KG1 (cell line): ENCODE measurements around the gene SCARB1.
A peak's percentile ranks its signal among the peaks of the same experiment; 100 is the strongest.
"Not testable (repeated sequence)": the region's sequence is repeated elsewhere in the genome, so short reads cannot be mapped to it uniquely, and the experiment has no call there.

Experiments used
- DNase-seq: peaks from one replicate; lab custom pipeline; 2025; lab: John Stamatoyannopoulos, UW

SCARB1 gene, protein sequence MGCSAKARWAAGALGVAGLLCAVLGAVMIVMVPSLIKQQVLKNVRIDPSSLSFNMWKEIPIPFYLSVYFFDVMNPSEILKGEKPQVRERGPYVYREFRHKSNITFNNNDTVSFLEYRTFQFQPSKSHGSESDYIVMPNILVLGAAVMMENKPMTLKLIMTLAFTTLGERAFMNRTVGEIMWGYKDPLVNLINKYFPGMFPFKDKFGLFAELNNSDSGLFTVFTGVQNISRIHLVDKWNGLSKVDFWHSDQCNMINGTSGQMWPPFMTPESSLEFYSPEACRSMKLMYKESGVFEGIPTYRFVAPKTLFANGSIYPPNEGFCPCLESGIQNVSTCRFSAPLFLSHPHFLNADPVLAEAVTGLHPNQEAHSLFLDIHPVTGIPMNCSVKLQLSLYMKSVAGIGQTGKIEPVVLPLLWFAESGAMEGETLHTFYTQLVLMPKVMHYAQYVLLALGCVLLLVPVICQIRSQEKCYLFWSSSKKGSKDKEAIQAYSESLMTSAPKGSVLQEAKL

DNA sequence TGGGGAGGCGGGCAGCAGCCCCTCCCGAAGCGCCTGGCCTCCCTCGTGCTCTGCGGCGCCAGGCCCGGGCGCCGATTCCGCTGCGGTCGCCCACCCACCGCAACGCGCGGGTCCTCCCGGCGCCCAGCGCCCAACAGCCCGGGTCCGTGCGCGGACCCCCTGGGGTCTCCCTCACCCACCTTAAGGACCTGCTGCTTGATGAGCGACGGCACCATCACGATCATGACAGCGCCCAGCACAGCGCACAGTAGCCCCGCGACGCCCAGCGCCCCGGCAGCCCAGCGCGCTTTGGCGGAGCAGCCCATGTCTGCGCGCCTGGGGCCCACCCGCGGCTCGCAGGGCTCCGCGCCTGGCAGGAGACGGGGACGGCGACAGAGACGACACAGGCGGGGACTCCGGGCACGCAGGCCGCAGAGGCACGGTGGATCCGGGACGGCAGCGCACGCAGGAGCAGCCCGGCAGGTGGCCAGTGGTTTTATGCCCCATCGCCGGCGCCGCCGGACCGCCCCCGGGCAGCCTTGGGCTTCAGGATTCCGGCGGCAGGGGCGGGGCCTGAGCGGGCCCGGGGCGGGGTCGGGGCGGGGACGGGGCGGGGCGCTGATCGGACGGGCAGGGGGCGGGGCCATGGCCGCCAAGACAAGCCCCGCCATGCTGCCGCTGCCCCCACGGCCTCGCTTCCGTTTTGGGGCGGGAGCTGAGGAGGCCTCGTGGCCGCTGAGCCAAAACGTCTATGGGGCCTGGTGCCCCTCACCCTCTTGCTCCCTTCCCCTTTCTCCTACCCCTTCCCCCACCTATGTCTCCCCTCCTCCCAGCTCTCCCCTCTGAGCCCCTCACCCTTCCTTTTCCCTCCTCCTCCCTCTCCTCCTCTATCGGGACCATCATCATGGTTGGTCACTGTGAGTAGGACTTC, at the start of gene SCARB1:
Gene SCARB1 (minus strand): TSS at position 449 of the 910 bp plus-strand sequence. CDS start 144 bp downstream, at position 305.
- DNase-seq, result peak; percentile 72

DNA sequence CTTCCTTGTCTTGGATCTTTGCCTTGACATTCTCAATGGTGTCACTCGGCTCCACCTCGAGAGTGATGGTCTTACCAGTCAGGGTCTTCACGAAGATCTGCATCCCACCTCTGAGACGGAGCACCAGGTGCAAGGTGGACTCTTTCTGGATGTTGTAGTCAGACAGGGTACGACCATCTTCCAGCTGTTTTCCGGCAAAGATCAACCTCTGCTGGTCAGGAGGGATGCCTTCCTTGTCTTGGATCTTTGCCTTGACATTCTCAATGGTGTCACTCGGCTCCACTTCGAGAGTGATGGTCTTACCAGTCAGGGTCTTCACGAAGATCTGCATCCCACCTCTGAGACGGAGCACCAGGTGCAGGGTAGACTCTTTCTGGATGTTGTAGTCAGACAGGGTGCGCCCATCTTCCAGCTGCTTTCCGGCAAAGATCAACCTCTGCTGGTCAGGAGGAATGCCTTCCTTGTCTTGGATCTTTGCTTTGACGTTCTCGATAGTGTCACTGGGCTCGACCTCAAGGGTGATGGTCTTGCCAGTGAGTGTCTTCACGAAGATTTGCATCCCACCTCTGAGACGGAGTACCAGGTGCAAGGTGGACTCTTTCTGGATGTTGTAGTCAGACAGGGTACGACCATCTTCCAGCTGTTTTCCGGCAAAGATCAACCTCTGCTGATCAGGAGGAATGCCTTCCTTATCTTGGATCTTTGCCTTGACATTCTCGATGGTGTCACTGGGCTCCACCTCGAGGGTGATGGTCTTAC, 49.0 kb upstream of the SCARB1 start:
- DNase-seq, result not testable (repeated sequence)

DNA sequence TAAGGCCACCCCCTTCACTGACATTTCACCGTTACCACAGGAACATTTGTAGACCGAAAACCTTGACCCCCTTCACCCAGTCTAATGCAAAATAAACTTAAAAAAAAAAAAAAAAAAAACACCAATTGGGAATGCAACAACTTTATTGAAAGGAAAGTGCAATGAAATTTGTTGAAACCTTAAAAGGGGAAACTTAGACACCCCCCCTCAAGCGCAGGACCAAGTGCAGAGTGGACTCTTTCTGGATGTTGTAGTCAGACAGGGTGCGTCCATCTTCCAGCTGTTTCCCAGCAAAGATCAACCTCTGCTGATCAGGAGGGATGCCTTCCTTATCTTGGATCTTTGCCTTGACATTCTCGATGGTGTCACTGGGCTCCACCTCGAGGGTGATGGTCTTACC, 47.9 kb upstream of the SCARB1 start:
- not testable (repeated sequence) for DNase-seq

DNA sequence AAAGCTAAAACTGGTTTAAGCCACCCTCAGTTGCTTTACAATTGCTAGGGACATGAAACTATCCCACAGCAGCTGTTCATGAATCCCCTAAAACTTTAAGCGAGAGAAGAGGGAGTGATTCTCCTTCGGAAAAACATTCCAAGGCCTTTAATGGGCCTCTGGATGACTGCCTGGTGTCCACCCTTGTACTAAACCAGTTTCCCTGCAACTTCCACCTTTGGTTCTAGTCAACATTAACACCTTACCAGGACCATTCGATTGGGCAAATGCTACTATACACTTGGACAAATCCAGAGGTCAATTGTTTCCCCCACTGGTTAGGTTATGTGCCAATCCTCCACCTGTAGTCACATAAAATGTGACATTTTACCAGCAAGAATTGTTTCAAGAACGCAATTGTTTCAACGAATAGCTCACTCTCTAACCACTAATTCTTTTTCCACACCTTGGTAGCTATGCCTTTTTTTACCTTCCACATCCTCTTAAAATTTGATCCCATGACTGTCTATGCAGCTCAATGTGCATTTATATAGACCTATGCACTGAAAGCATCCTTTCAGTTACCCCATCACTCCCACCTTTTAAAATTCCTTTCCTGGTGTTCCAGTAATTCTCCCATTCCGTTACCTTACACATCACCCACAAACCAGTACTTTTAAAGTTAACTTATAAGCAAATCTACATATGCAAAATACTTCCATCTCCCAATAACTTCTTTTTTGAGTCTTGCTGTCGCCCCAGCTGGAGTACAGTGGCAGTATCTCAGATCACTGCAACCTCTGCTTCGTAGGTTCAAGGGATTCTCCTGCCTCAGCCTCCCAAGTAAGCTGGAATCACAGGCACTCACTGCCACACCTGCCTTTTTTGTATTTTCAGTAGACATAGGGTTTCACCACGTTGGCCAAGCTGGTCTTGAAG, 47.2 kb upstream of the SCARB1 start:
- DNase-seq, result no peak

DNA sequence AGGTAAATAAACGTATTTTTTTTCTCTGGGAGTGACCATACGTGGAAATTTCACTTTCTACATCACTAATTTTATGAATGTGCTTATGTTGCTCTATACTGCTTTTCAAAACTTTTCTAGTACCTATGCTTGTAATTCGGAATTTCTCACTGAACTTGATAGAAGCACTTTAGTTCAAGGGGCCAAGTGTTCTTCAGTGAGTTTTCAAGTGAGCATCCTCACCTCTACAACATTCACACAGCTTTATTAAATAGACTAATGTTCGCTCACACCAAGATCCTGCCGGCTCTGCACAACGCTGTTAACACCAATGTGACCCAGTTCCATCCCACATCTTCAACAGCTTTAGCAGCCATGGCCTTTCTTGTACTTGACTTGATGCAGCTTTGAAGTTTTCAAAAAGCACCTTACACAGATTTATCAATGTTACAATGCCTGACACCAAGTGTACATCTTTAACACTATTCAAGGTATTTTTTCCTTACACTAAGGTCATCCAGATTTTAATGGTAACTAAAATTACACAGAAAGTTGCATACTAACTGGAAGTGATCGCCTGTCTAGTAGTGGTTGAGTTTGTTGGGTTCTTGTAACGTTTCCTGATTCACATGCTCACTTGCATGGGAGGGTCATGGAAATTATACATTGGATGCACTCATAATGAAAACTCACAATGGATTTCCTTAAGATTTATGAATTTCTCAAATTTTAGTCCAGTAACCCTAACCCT, 46.3 kb upstream of the SCARB1 start:
- no peak for DNase-seq

DNA sequence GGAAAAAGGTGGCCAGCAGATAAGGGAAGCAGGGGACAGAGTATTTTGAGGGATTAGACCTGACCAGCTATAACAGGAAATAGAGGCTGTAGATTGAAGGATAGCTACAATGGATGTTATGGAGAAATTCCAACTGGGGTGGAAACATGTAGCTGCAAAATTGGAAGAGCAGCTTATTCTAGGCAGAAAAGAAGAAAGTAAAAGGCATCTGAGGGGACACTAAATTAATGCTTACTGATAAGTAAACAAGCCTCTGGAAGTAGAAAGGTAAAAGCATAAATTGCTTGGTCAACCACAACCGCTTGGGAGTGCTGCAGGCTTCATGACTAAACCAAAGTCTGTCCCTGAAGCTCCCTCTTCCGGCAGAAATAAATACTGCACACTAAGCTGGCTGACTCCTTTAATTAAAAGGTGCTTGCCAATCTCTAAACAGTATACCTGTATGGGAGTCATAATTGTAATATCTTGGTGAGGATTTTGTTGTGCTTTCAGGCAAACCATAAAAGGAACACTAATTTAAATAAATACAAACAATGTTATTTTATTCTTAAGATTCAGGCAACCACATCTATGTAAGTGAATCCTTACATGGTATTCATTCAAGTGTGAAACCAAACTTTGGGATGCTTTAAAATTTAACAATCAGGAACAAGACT, 43.1 kb upstream of the SCARB1 start:
- no peak for DNase-seq

DNA sequence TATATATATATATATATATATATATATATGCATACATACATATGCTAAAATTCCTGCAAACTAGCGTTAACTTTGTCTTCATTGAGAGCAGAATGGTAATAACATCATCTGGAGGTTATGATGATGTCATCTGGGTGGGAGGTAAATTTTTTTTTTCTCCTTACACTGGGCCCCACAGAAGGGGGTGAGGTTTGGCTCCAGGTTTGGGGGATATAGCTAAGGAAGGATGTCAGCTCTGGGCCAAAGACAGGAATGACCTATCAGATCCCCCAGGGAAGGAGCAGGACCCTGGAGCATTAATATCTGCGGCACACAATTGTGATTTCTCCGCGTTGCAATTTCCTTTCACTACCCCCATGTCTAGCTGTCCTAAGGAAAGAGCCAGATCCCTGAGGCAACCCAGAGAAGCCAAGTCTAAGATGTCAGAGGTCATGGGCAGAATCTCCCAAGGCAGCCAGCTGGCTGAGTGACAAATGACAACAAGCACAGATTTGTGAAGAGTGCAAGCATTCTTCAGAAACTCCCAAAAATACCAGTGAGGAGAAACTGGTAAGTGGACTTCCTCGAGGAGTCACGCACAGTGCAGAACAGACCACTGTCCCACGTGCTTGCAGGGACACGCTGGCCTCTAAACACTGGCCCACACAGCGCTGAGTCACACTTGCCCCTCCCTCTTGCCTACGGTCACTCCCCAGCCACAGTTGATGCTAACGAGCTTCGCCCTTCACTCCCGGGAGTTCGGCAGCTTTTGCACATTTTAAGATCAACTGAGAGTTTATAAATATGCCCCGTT, 40.8 kb upstream of the SCARB1 start:
- DNase-seq, result no peak

DNA sequence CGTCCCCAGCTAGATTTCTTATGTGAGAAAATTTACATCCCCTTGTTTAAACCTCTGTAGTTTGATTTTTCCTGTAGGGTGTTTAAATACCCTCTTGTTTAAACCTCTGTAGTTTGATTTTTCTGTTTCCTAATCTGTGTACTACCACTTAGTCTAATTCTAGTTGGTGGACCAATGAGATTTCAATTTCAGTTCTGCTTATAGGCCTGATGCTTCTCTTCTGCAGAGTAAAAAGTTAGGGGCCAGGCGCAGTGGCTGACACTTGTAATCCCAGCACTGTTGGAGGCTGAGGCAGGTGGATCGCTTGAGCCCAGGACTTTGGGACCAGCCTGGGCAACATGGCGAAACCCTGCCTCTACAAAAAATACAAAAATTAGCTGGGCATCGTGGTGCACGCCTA, 39.3 kb upstream of the SCARB1 start:
- DNase-seq, result no peak

DNA sequence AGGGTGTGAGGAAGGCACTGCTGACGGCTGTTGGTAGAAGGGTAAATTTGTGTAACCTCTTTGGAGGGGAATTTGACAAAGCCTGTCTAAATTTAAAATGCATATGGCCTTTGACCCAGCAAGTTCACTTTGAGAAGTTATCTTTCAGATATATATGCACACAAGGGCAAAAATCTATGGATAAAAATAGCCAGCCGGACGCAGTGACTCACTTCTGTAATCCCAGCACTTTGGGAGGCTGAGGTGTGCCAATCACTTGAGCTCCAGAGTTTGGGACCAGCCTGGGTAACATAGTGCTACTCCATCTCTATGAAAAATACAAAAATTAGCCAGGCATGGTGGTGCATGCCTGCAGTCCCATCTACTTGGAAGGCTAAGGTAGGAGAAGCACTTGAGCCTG, 37.3 kb upstream of the SCARB1 start:
- no peak for DNase-seq

DNA sequence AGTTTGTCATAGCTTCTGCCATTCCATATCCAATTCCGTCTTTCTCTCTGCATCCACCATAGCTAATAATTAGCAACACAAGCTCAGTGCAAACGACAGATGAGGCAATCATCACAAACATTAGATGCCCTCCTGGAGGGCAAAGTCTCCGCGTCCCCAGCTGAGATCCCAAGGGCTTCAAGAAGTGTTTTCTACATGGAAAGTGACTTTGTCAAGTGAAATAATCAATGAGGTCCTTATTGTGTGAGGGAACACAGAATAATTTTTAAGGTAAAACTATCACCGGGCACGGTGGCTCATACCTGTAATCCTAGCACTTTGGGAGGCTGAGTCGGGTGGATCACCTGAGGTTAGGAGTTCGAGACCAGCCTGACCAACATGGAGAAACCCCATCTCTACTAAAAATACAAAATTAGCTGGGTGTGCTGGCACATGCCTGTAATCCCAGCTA, 36.7 kb upstream of the SCARB1 start:
- not testable (repeated sequence) for DNase-seq

DNA sequence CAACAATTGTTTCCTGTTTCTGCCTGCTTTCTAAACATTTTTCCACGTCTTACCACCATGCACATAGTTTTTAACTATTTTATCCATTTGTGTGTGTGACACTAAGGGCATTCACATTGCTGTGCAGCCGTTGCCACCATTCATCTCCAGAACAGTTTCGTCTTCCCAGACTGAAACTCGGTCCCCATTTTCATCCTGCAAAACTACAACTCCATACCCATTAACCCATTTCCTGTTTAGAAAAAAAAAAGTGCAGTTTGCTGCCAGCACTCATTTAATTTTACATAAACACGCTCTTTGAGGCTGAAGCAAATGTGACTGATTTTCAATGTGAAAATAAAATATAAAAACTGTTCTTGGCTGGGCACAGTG, 35.2 kb upstream of the SCARB1 start:
- no peak for DNase-seq

DNA sequence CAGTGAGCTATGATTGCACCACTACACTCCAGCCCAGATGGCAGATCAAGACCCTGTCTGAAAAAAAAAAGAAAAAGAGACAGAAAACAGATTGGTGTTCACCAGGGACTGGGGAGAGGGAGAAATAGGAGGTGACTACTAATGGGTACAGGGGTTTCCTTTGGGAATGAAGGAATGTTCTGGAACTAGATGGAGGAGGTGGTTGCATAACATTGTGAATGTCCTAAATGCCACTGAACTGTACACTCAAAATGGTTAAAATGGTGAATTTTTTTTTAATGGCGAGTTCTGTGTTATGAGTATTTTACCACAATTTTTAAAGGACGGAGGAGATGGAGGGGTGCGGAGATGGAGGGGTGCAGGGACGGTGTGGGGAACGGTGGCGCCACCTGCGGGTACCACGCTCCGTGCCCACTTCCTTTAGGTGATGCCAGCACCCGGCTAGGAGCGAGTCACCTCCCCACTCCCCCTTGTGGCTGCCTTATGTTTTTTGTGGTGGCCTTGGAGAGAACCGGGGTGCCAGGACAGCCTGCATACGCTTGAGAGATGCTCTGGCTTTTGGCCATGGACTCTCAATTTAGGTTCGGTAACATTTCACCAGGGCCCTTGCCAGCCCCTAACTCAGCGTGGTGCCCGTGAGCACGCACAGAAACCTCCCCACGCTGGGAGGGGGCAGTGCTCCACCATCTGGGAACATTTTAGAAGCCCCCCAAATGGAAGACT, 34.7 kb upstream of the SCARB1 start:
- DNase-seq, result no peak

DNA sequence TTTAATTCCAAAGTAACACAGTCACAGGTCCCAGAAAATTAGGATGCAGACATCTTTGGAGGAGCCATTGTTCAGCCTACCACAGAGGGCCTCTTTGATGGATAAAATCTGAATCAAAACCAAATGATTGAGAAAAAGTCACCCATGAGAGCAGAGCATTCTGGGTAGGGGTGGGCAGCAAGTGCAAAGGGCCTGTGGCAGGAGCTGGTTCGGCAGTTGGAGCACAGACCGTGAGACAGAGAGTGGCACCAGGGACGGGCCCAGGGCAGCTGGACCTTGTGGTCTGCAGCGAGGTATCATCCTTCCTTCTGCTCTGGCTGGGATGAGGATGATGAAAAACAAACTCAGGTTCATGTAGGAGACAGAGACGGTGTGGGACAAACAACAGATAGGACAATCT, 32.8 kb upstream of the SCARB1 start:
- no peak for DNase-seq

DNA sequence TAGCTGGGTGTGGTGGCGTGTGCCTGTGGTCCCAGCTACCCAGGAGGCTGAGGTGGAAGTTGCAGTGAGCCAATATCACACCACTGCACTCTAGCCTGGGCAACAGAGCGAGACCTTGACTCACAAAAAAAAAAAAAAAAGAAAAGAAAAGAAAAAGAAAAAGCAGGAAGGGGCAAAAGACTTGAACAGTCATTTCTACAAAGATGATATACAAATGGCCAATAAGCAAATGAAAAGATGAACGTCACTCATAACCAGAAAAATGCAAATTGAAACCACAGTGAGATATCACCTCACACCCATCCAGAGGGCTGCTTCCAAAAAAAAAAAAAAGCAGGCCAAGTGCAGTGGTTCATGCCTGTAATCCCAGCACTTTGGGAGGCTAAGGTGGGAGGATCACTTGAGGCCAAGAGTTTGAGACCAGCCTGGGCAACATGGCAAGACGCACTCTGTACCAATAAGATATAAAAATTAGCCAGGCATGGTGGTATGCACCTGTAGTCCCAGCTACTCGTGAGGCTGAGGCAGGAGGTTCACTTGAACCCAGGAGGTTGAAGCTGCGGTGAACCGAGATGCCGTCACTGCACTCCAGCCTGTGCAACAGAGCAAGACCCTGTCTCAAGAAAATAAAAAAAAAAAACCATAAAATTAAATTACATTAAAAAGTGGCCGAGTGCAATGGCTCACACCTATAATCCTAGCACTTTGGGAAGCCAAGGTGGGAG, 30.3 kb upstream of the SCARB1 start:
- no peak for DNase-seq

DNA sequence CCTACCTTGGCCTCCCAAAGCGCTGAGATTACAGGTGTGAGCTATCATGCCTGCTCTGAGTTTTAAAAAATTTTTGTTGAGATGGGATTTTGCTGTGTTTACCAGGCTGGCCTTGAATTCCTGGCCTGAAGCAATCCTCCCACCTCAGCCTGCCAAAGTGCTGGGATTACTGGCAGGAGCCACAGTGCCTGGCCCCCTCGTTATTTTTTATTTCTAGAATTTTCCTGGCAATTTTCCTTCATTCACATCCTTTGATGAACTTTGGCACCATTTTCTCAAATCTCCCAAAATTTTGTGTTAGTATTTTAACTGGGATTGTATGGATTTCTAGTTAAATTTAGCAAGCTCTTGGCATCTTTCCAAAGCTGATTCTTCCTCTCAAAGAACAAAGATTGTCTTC, 24.6 kb upstream of the SCARB1 start:
- no peak for DNase-seq

DNA sequence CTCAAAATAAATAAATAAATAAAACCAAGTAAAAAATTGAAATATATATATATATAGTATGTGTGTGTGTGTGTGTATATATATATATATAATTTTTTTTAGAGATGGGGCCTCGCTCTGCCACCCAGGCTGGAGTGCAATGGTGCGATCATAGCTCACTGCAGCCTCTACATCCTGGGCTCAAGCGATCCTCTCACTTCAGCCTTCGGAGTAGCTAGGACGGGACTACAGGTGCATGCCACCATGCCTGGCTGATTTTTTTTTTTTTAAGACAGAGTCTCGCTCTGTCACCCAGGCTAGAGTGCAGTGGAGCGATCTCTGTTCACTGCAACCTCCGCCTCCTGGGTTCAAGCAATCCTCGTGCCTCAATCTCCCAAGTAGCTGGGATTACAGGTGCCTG, 24.1 kb upstream of the SCARB1 start:
- not testable (repeated sequence) for DNase-seq
